Stimulated activated CD8-positive, alpha-beta memory T cell treated with anti-CD3 and anti-CD28 coated beads, Interleukin-12 subunit alpha, Interleukin-12 subunit beta, amount 100 ng/mL, for 1 hour (primary cell): Measurements from ENCODE around the gene OR1F1.
A peak's percentile ranks its signal among the peaks of the same experiment; 100 is the strongest.
"Not testable (repeated sequence)": the region's sequence is repeated elsewhere in the genome, so short reads cannot be mapped to it uniquely, and the experiment has no call there.

Source experiments
- DNase-seq: peaks from one replicate; pipeline ENCODE4 v3.0.0-alpha.2; 2020; ENCODE audit warnings: low read depth

Gene OR1F1

DNA sequence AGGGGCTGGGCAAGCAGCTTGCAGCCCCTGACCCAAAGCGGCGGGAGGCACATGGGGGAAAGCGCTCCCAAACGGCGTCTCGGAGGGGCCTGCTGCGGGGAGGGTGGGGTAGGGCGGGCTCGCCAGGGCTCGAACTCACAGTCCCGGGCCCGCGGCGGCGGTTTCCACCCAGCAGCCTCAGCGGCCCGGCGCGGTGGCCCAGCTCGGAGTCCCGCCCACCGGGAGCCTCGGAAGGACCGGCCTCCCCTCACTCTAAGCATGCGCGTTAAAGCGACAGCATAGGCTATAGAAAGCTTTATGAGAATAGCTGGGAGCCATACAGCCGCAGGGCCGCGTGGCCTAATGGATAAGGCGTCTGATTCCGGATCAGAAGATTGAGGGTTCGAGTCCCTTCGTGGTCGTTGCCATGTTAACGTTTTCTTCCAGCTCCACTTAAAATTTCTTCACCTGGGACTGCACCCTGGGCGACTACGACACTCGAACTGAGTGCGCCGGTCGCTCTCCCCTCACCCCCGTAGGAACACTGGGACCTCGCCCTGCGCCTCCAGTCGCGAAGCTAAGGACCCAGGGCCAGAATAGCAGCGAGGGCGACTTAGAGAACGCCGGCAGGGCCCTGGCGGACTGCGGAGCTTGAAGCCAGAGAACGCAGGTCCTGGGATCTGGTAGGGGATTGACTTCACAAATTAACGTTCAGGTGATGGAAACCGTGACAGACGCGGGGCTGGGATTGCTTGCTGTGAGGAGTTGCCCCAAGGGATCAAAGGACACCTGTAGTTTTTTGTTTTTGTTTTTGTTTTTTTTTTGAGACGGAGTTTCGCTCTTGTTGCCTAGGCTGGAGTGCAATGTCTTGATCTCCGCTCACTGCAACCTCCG is 37.4 kb upstream of the OR1F1 start:
- DNase-seq = peak; percentile 97

DNA sequence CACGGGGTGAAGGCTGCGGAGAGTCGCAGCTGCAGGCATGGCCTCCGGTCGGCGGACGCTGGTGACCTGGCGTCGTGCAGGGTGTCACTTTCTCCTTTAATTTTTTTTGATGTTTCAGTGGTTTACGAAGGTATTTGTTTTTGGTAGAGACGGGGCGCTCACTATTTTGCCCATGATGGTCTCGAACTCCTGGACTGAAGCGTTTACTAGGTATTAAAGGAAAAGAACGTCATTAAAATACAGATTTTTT is 36.1 kb upstream of the OR1F1 start:
- DNase-seq = no peak

DNA sequence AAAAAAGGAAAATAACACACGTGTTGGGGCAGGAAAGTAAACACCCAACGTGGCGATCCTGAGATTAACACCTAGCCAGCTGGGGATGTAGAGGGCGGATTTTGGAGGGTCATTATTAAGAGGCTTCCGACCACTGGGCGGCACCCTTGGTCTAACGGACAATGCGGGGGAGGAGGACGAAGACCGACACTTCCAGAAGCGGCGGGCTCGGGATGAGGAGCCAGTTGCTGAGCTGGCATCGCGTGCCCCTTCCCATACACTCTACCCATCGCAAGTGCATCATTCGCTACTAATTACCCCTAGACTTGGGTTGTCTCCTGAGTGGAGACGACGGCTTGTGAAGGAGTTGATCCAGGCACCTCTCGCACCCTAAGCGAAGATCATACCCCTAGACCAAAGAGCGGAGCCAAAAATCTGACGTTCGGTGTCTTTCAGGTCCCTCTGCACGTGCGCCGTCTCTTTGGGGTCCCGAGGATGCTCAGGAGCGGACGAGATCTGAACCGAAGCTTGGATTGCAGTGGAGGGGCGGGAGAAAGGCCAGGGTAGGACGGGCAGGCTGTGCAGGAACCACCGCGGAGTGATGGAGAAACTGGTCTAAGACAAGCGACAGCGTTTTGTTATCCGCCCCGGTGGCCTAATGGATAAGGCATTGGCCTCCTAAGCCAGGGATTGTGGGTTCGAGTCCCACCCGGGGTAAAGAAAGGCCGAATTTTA is 35.6 kb upstream of the OR1F1 start:
- peak; percentile 49 for DNase-seq

DNA sequence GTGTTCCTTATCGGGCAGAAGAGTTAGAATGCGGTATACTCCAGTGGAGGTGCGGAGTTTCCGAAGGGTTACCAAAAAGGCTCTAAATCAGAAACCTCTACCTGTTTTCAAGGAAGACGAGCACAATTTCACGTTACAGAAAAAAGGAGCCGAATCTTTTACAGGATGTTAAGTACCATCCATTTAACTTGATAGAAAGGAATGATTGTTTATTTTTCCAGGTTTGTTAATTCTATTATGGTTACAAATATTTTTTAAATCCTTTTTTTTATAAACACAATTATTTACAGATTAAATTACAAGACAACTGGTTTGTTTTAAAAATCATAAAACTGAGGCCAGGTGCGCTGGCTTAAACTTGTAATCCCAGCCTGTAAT is 35.0 kb upstream of the OR1F1 start:
- no peak for DNase-seq

DNA sequence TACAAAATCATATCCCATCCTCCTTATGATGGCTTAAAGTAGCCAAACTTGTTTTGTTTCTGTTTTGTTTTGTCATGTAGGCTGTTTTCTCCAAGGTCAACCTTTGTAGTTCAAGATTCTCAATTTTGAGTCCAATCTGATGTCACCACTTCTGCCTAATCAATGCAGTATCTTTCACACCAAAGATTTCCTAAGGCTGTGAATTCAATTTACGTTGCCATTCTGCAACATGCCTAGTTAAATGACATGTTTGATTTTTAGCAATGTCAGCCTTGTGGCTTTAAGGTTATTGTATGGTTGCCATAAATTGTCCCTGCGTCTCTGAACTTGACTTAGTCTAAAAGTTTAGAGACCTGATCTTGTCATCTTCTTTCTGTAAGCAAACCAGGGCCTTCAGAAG is 32.8 kb upstream of the OR1F1 start:
- DNase-seq = no peak

DNA sequence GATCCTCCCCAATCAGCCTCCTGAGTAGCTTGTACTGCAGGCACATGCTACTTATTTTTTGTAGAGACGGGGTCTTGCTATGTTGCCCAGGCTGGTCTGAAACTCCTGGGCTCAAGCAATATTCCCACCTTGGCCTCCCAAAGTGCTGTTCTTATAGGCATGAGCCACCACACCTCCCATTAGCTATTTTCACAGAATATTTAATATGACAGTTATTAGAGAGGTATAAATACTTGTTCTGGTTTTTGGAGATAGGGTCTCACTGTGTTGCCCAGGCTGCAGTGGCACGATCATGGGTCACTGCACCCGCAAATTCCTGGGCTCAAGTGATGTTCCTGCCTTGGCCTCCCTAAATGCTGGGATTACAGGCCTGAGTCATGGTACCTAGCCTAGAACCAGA is 32.0 kb upstream of the OR1F1 start:
- no peak for DNase-seq

DNA sequence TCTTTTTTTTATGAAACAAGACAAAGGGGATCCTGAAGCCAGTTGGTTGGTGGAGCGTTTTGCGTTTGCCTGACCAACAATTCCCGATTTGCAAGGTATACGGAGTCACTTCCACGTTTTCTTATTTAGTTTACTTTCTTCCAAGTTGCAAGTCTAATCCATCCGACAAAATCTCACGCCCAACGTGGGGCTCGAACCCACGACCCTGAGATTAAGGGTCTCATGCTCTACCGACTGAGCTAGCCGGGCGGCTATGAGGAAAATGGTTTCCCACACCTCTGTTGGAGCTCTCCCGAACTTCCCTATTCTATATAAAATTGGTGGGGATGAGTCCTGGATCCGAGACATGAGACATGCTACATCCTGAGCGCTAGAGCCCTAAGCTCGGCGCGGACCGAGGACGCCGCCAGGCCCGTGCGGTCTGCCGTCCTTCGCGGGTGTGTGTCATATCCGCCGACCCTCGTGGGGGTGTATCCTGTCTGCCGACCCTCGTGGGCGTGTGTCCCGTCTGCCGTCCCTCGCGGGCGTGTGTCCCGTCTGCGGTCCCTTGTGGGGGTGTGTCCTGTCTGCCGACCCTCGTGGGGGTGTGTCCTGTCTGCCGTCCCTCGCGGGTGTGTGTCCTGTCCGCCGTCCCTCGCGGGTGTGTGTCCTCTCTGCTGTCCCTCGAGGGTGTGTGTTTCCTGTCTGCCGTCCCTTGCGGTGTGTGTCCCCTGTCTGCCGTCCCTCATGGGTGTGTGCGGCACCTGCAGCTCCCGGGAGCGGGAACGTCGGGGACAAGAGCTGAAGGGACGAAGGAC is 30.6 kb upstream of the OR1F1 start:
- no peak for DNase-seq

DNA sequence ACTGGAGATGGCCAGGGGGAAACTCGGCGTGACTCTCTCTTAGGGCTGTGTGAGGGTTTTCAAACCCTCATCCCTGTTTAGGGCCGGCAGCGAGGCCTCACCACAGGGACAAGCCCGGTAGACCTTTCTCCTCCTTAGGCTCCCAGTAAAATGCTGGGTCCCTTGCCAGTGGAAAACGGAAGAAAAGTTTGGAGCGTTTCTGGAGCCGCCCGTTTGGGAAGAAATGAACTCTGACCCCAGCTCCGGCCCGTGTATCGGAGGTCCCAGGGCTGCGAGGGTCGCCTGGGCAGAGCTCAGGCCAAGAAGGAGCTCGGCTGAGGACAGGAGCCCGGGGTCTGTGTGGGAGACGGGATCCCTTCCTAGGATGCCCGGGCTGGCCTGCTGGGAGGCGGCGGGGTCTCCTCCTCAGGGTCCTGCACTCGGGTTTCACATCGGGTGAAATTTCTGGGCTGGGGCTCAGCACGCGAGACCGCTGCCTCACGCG is 29.9 kb upstream of the OR1F1 start:
- DNase-seq = no peak

DNA sequence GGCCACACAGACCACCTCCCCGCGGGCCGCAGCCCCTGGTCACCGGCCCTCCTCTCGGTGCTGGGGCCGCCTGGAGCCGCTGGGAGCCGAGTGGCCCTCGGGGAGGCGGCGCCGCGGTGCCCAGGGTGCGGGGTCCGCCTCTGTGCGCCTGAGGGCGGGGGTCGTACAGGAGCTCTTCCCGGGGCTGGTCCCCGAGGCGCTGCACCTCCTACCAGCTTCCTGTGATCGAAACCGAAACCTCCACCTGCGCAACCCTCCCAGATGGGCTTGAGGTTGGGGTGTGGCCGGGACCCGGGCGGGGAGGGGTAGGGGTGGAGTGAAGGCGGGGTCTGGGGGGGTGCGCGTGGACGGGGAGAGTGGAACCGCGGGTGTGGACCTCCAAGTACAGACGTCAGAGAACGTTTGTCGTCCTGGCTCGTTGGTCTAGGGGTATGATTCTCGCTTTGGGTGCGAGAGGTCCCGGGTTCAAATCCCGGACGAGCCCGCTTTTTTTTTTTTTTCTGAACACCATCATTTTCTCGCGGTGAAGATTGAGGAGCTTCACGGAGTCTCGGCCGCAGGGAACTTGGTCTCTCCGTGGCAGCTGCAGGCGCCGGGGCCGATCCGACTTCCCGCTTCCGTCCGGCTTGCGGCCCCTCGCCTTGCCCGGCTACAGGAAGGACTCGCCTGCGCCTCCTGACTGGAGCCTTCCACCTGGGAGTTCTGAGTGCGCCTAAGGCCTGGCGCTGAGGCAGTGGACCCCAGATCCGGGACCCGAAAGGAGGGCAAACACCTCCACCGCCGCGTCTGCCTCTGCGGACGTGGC is 29.3 kb upstream of the OR1F1 start:
- DNase-seq = peak; percentile 89

DNA sequence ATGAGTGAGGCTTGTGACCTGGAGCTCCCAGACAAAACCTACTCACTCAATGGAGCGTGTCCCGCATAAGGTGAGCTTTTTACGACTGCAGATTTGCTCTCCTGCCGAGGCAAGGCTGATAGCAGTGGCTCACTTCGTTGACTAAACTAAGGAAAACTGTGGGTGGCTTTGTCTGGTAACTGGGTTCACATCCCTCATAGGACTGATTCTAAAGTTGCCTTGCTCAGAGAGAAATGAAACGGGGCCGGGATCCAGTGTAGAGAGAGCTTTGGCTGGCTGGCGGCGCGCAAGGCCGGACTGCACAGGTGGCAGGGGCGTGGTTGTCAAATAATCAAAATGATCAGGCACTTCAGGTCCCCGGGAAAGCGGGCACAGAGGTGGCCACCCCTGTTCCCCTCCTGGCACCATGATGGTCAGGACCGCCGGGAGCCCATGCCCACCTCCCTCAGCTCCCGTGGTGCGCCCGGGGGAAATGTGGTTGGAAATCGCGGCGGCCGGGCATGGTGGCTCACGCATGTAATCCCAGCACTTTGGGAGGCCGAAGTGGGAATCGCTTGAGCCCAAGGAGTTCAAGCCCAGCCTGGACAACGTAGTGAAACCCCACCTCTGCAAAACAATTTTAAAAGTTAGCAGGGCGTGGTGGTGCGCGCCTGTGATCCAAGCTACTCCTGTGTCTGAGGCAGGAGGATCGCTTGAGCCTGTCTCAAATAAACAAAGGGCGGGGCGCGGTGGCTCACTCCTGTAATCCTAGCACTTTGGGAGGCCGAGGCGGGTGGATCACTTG is 26.6 kb upstream of the OR1F1 start:
- no peak for DNase-seq

DNA sequence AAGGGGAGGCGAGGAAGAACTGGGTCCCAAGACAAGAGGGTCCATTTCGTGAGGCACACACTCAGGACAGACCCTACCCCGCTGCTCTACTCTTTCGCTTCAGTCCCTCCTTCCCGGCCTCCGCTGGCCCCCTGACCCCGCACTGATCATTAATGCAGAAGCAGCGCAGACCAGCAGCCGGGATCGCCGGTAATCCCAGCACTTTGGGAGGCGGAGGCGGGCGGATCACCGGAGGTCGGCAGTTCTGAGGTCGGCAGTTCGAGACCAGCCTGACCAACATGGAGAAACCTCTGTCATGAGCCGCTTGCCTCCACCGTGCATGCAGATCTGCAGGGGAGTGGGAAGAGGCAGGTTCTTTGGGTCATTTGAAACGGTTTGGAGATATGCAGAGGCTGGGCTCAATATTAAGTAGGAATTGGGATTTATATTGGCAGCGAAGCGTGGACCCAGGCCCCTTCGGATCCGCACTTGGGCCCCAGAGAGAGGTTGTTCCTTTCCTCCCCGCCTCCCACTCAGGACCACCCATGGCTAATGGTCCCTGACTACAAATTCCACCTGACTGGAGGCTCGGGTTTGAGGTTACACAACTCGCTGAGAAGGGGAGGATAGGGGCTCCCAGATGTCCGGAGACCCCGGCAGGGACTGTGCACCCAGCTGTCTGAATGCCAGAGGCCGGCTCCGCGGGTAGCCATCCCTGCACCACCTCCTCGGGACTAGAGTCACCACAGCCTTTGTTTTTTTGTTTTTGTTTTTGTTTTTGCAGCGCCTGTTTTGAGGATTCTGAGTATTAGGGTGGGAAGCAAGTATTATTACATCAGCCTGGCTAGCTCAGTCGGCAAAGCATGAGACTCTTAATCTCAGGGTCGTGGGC is 23.6 kb upstream of the OR1F1 start:
- DNase-seq = no peak

DNA sequence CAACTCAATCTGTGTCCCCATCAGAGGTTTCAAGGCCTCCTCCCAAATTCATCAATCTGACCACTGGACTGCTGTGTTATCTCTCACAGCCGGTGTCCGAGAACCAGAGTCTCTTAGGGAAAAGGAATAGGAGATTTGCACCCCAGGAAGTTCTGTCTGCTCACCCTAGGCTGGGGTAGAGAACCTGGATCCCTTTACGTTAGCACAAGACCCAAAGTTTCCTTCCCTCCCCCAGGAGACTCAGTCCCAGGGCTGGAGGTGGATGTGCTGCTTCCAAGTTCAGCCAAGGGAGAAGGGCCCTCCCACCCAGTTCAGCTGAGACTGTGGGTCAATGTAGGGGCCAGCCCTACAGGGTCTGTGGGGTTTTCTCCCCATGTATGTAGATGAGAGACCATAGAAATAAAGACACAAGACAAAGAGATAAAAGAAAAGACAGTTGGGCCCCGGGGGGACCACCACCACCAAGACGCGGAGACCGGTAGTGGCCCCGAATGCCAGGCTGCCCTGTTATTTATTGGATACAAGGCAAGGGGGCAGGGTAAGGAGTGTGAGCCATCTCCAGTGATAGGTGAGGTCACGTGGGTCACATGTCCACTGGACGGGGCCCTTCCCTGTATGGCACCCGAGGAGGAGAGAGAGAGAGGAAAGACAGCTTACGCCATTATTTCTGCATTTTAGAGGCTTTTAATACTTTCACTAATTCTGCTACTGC is 22.7 kb upstream of the OR1F1 start:
- DNase-seq = no peak

DNA sequence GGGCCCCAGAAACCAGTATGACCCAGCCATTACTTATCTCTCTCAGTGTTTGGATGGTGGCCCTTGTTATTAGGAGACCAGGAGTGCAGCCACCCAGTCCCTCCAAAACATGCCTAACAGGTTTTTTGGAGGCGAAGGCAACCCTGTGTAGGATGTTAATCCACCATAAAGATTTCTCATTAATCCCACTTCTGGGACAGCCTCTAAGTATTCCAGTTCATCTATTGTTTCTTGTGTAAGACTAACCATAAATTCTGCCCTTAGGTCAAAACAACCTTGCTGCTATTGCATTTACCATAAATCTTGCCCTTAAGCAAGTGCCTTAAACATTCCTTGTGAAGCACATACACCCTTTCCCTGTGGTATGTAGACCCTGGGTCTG is 21.5 kb upstream of the OR1F1 start:
- DNase-seq = no peak

DNA sequence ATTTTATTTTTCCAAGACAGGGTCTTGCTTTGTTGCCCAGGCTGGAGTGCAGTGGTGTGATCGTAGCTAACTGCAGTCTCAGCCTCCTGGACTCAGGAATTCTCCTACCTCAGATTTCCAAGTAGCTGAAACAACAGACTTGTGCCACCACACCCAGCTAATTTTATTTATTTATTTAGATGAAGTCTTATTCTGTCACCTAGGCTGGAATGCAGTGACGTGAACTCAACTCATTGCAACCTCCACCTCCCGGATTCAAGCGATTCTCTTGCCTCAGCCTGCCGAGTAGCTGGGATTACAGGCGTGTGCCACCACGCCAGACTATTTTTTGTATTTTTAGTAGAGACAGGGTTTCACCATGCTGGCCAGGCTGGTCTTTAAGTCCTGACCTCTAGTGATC is 19.3 kb upstream of the OR1F1 start:
- not testable (repeated sequence) for DNase-seq

DNA sequence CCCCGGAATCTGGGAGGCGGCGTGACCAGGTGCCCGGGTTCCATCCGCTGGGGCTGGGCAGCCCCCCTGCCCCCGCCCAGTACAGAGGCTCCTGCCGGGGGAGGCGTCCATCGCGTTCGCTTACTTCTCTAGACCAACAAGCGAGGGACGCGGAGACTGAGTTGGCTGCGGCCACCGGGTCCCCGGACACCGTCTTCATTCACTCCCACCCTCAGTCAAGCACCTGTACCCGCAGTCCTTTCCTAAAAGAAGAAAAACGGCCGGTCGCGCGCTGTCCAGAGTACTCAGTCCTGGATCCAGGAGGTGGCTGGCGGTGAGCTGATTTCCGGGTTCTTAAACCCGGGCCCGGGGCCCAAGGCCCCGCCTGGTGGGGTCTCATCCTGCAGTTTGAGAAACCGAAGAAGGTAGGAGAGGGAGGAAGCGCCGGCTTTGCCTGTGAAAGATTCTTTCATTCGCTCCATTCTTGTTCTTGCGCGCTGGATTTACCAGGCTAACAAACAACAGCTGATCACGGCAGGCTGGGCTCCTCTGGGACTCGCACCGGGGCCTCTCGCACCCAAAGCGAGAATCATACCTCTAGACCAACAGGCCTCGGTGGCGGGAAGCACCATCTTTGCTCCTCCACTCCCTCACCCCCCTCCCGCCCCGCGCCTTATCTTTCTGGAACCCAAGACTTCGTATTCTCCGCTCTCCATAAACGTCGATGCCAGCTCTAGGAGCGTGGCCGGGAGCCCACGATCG is 17.4 kb upstream of the OR1F1 start:
- DNase-seq = no peak

DNA sequence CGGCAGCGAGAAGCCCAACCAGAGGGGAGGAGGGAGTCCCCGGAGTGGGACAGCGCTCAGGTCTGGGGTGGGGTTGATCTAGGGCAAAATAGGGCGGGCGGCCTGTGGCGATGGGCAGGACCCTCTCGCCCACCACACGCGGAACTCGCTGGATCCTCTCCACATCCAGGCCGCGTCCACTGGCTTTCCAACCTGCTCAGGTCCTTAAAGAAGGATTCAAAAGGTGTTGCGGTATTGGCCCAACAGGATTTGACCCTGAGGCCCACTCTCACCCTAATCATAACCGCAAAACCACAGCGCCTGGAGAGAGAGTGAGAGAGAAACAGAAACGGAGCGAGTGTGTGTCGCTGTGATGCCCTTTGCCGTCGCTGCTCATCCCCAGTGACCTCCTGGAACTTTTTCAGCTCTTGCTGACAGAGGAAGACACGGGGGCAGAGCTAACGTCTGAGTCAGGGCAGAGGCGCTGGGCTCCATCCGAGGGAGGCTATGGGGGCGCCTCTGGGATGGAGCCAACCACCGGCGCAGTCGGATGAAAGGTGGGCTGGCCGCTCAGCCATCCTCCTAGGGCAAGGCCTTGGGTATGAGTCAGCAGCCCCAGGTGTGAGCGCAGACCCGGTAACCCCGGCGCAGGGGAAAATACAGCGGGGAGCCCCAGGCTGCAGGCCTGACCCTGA is 16.7 kb upstream of the OR1F1 start:
- DNase-seq = no peak

DNA sequence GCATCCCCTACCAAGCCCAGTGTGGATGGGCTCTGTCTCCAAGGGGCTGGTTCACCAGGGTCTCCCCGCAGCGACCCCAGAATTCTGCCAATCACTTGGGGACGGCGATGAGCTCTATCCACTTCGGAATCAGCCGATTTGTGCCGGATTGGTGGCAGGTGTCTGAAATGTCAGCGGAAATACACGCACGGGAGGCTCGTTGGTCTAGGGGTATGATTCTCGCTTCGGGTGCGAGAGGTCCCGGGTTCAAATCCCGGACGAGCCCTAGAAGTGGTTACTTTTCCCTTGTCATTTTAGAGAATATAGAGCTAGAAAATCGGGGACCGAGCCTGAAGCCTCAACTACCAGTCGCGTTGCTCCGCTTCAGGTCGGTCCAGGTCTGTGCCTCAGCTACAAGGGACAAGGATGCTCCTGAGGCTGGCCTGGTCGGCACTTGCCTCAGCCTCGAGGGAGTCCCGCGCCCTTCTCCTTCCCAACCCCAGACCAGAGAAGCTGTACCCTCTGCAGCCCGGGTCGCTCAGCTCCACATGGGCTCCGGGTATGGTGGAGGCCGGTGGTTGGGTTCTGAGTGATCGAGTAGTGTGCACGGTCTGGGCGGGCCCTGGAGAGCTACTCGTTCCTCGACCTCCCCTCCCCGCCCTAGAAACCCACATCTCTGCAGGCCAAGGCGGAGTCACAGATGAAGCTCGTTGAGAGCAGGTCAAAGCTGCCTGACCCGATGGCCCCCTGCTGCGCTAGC is 16.0 kb upstream of the OR1F1 start:
- no peak for DNase-seq
